Thoracic aorta (tissue), 2 donors: Measurements from ENCODE around the gene NR3C2. TPM values are rescaled to one million over a fixed set of nuclear protein-coding genes. Genes with fewer than 3 reads are reported as not detected.

Experiments
- ATAC-seq: fragments of 150-250 bp; one replicate; pipeline ENCODE4 v1.8.0; 2017; ENCODE audit warnings: low read depth; ENCODE audit not compliant: insufficient number of reproducible peaks, low FRiP score
- DNase-seq: peaks from one replicate; pipeline ENCODE4 v3.0.0-alpha.2; 2020; ENCODE audit warnings: low spot score
- H3K27ac ChIP-seq, 2 donors: fragments of 200-600 bp; sonication (generic); 1 replicate in 1 of 2; 2 replicates in 1 of 2; pipeline ENCODE4 v1.5.1; 2016; ENCODE audit warnings: mild to moderate bottlenecking in 2 of 2, moderate library complexity in 2 of 2
- H3K27me3 ChIP-seq: fragments of 200-600 bp; sonication (generic); replicated peaks from 2 replicates; pipeline ENCODE4 v1.6.0; 2016; ENCODE audit warnings: mild to moderate bottlenecking; ENCODE audit not compliant: insufficient read depth
- H3K36me3 ChIP-seq: fragments of 200-600 bp; sonication (generic); one replicate; pipeline ENCODE4 v1.5.1; 2016
- H3K4me1 ChIP-seq, 2 donors: fragments of 200-600 bp; sonication (generic); 1 replicate in 1 of 2; 2 replicates in 1 of 2; pipeline versions ENCODE4 v1.5.1 to v1.6.0; 2016; ENCODE audit warnings: low read depth in 2 of 2, mild to moderate bottlenecking in 1 of 2; ENCODE audit not compliant: control insufficient read depth in 1 of 2
- H3K4me3 ChIP-seq: fragments of 200-600 bp; sonication (generic); 2 replicates; pipeline ENCODE4 v1.5.1; 2016; ENCODE audit warnings: mild to moderate bottlenecking
- H3K9me3 ChIP-seq: fragments of 200-600 bp; sonication (generic); 2 replicates; pipeline ENCODE4 v1.5.1; 2016
- total RNA-seq, 2 donors: library from RNA; depleted of rRNA; stranded (reverse); fragments of >200 nt; gene quantifications; one replicate each; pipeline versions ENCODE4 v1.1.0 to v1.2.3, GENCODE V29; 2016
- TF ChIP-seq, protein P1 (sequence below): fragments of 200-600 bp; sonication (generic); IDR thresholded peaks from one replicate; pipeline ENCODE4 v1.5.1; 2019; ENCODE audit warnings: antibody characterized with exemption

NR3C2 gene
- total RNA-seq, 2 donors from 2014 or later = 11.2 to 18.1 TPM

DNA sequence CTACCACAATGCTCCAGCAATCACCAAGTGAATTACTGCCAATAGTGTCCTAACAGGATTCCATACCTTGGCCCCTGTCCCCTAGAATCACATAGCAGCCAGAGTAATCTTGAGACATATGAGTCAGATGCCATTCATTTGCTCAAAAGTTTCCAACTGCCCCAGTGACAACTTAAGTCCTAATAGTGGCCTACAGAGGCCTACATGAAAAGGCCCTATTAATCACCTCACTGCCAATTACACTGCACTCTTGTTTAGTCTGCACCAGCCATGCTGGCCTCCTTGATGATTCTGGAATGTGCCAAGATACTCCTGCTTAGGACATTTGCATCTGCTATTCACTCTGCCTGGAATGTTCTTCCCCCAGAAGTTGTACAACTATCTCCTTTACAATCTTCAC is 130.7 kb downstream of the NR3C2 start:
- DNase-seq (no peak), ATAC-seq (no peak)
- no peaks in the 10 kb centered on the region for H3K36me3 ChIP-seq
- TF ChIP-seq, protein P1, sequence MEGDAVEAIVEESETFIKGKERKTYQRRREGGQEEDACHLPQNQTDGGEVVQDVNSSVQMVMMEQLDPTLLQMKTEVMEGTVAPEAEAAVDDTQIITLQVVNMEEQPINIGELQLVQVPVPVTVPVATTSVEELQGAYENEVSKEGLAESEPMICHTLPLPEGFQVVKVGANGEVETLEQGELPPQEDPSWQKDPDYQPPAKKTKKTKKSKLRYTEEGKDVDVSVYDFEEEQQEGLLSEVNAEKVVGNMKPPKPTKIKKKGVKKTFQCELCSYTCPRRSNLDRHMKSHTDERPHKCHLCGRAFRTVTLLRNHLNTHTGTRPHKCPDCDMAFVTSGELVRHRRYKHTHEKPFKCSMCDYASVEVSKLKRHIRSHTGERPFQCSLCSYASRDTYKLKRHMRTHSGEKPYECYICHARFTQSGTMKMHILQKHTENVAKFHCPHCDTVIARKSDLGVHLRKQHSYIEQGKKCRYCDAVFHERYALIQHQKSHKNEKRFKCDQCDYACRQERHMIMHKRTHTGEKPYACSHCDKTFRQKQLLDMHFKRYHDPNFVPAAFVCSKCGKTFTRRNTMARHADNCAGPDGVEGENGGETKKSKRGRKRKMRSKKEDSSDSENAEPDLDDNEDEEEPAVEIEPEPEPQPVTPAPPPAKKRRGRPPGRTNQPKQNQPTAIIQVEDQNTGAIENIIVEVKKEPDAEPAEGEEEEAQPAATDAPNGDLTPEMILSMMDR = no peak
- H3K4me1 ChIP-seq = peaks cover 0 to 11% of the 10 kb centered on the region in 2 donors
- H3K4me3 ChIP-seq = no peak overlapping the region
- H3K27ac ChIP-seq = no peak overlapping the region
- no peaks in the 10 kb centered on the region for H3K9me3 ChIP-seq
- H3K27me3 ChIP-seq = no peaks in the 10 kb centered on the region

DNA sequence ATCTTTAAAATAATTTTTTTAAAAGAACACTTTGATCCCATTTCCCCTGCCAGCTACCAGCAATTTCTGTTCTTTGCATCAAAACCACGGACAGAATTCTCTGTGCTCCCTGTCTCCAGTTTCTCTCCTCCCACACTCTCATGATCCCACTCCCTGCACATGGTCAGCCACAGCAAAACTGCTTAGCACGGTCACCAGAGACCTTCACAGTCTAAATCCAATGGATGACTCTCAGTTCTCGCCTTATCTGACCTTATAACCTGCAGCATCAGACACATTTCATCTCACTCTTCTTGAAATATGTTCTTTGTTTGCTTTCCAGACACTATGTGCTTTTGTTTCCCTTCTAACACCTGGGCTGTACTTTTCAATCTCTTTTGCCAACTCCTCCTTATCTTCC is 131.5 kb downstream of the NR3C2 start:
- DNase-seq (no peak), ATAC-seq (no peak)

DNA sequence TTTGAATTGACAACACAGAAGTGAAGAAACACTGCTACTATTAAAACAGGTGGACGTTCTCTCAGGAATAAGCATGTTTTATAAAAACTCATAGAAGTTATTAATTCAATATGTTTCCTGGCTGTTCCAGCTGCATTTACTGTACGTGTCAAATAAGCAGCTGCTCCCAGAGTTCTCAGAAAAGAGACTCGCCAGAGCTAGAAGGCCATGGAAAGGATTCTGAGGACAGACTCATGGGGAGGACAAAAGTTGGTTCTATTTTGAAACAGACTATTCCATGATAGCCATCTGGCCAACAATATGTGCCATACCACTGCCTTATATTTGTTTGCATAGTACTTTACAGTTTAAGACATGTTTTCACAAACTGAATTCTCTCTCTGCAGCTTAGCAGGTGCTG is 136.5 kb downstream of the NR3C2 start:
- ATAC-seq (no peak), DNase-seq (no peak)
- H3K36me3 ChIP-seq = no peaks in the 10 kb centered on the region
- no peaks in the 10 kb centered on the region for H3K4me1 ChIP-seq
- no peak overlapping the region for H3K27ac ChIP-seq
- TF ChIP-seq, protein P1 = no peak
- no peak overlapping the region for H3K4me3 ChIP-seq
- no peaks in the 10 kb centered on the region for H3K9me3 ChIP-seq
- H3K27me3 ChIP-seq = no peaks in the 10 kb centered on the region

More for the DNA sequence above, 131.5 kb downstream of the NR3C2 start:
- Histone ChIP-seq H3K4me3 (no peak overlapping the region), H3K27me3 (no peaks in the 10 kb centered on the region), H3K9me3 (no peaks in the 10 kb centered on the region), H3K4me1 (peaks cover 0 to 11% of the 10 kb centered on the region in 2 donors), H3K36me3 (no peaks in the 10 kb centered on the region), H3K27ac (no peak overlapping the region)
- TF ChIP-seq, protein P1 = no peak

DNA sequence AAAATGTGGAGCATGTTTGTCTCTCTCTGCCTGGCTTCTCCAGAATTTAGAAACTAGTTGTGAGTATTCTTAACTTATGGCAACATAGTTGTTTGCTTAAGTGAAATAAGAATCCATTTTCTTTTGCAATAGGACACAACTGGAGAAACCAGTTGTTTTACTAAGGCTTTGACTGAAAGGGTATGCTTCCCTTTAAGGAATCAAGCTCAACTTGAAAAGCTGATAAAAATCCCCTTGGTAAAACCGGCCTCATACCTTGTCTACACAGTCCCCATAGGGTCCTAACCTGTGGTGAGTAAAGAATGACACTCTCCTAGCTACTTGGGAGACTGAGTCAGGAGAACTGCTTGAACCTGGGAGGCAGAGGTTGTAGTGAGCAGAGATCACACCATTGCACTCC is 139.8 kb downstream of the NR3C2 start:
- TF ChIP-seq, protein P1 = no peak
- DNase-seq (no peak), ATAC-seq (no peak)
- Histone ChIP-seq H3K9me3 (no peaks in the 10 kb centered on the region), H3K27ac (no peak overlapping the region), H3K27me3 (no peaks in the 10 kb centered on the region), H3K4me1 (no peaks in the 10 kb centered on the region), H3K36me3 (no peaks in the 10 kb centered on the region), H3K4me3 (no peak overlapping the region)

DNA sequence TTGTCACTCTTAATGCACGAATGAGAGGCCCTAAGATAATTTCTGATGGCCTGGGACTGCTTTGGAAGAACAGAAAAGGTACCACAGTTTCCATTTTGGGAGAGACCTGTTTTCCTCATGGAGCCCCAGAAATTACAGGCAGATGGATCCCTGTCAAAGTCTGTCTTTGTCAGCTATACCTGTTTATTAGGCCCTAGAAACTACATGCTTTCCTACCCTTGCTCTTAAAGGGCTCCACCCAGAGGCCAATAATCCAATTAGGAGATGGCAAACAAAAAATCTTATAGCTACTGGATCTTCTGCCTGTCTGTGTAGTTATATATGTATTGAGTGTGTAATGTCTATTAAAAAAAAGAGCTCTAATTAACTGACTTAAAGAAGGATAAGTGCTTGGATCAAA is 141.3 kb downstream of the NR3C2 start:
- TF ChIP-seq, protein P1 = no peak
- ATAC-seq (no peak), DNase-seq (no peak)
- no peaks in the 10 kb centered on the region for H3K36me3 ChIP-seq
- H3K27ac ChIP-seq = no peak overlapping the region
- no peaks in the 10 kb centered on the region for H3K9me3 ChIP-seq
- no peak overlapping the region for H3K4me3 ChIP-seq
- H3K27me3 ChIP-seq = no peaks in the 10 kb centered on the region
- no peaks in the 10 kb centered on the region for H3K4me1 ChIP-seq
